ENCODE measurements around the gene NENF.

Gene NENF

GRCh38 chr1:212482637-212483441 is 50.1 kb downstream of the NENF start:
- no peak for DNase-seq

GRCh38 chr1:212484701-212485570 is 52.2 kb downstream of the NENF start:
- DNase-seq, result no peak

GRCh38 chr1:212485571-212485912 is 52.8 kb downstream of the NENF start:
- DNase-seq, result no peak

- no peak for DNase-seq
Measured at GRCh38 chr1:212485913-212486618, 53.3 kb downstream of the NENF start.

- DNase-seq, result no peak
Measured at GRCh38 chr1:212486619-212486975, 53.9 kb downstream of the NENF start.

GRCh38 chr1:212487286-212487685 is 54.6 kb downstream of the NENF start:
- no peak for DNase-seq

GRCh38 chr1:212487774-212488435 is 55.2 kb downstream of the NENF start:
- DNase-seq, result no peak

- no peak for DNase-seq
Measured at GRCh38 chr1:212488436-212489283, 55.9 kb downstream of the NENF start.

- no peak for DNase-seq
Measured at GRCh38 chr1:212489284-212489859, 56.7 kb downstream of the NENF start.

GRCh38 chr1:212490276-212490675 is 57.6 kb downstream of the NENF start:
- DNase-seq, result no peak

- DNase-seq, result no peak
Measured at GRCh38 chr1:212491454-212491853, 58.7 kb downstream of the NENF start.
